WI38 (cell line): ENCODE results near the gene MUC7.

ENCODE experiments used
- H3K4me3 ChIP-seq: 2 replicates; pipeline ENCODE4 v1.5.1; 2011; ENCODE audit warnings: low read depth, mild to moderate bottlenecking, control low read depth, low read length
- CTCF ChIP-seq: IDR thresholded peaks from 2 replicates; pipeline ENCODE4 v1.5.1; 2012; ENCODE audit warnings: low read depth, mild to moderate bottlenecking, control low read depth, low read length

Gene MUC7

GRCh38 chr4:70471897-70472296 lies at the start of gene MUC7:
MUC7 (plus strand) TSS chr4:70472197; CDS start chr4:70474022, 1,825 bp downstream.
- H3K4me3 ChIP-seq = no peak within 1 kb of the TSS
- TF ChIP-seq CTCF = no peak

GRCh38 chr4:70425306-70425705 lies 46.7 kb upstream of the MUC7 start:
- H3K4me3 ChIP-seq = no peak overlapping the region
- TF ChIP-seq CTCF = no peak

GRCh38 chr4:70426789-70427188 lies 45.2 kb upstream of the MUC7 start:
- no peak overlapping the region for H3K4me3 ChIP-seq
- TF ChIP-seq CTCF = no peak

GRCh38 chr4:70437197-70437596 lies 34.8 kb upstream of the MUC7 start:
- TF ChIP-seq CTCF = no peak
- no peak overlapping the region for H3K4me3 ChIP-seq

- no peak for TF ChIP-seq CTCF
- no peak overlapping the region for H3K4me3 ChIP-seq
These were observed 29.5 kb upstream of the MUC7 start for GRCh38 chr4:70442474-70442873.

- H3K4me3 ChIP-seq = no peak overlapping the region
- TF ChIP-seq CTCF = no peak
These were observed 28.7 kb upstream of the MUC7 start for GRCh38 chr4:70443329-70443728.

GRCh38 chr4:70449220-70449619 lies 22.8 kb upstream of the MUC7 start:
- H3K4me3 ChIP-seq = no peak overlapping the region
- TF ChIP-seq CTCF = no peak
